Activated CD4-positive, alpha-beta memory T cell treated with anti-CD3 and anti-CD28 coated beads, Interleukin-2, amount 10 ng/mL, durations not matched to agents 7 days and 5 days (primary cell): ENCODE measurements around the gene PRR23B. TPM values are rescaled to one million over a fixed set of nuclear protein-coding genes. Genes with fewer than 3 reads are reported as not detected.

Experiments used
- CTCF ChIA-PET: fragments of 350-600 bp; sonication (Branson Sonifier 250); formaldehyde crosslinking; loops from one replicate; lab custom pipeline; 2021; ENCODE audit warnings: antibody characterized with exemption, inconsistent platforms; lab: Charles Lee
- POLR2A ChIA-PET: fragments of 350-600 bp; sonication (Branson Sonifier 250); formaldehyde crosslinking; loops from one replicate; lab custom pipeline; 2021; ENCODE audit warnings: antibody characterized with exemption; lab: Charles Lee
- DNase-seq: peaks from one replicate; pipeline ENCODE4 v3.0.0-alpha.2; 2020
- H3K27ac Mint-ChIP-seq: one replicate; pipeline ENCODE4 v1.8.0; 2021; ENCODE audit warnings: mild to moderate bottlenecking, mixed read lengths
- H3K27me3 Mint-ChIP-seq: one replicate; pipeline ENCODE4 v1.8.0; 2021; ENCODE audit warnings: mixed read lengths
- H3K36me3 Mint-ChIP-seq: one replicate; pipeline ENCODE4 v1.8.0; 2021; ENCODE audit warnings: low read depth, mixed read lengths
- H3K4me1 Mint-ChIP-seq: one replicate; pipeline ENCODE4 v1.8.0; 2021; ENCODE audit warnings: mixed read lengths
- H3K4me3 Mint-ChIP-seq: one replicate; pipeline ENCODE4 v1.8.0; 2021; ENCODE audit warnings: mild to moderate bottlenecking, mixed read lengths
- H3K9me3 Mint-ChIP-seq: one replicate; pipeline ENCODE4 v1.8.0; 2021; ENCODE audit warnings: mixed read lengths
- total RNA-seq, 2 experiments: library from RNA; stranded (reverse); gene quantifications; one replicate each; pipeline ENCODE4 v1.2.3, GENCODE V29; 2021

Gene PRR23B
- total RNA-seq, 2 experiments from 2014 or later: not detected

GRCh38 chr3:139006051-139006716 lies 14.5 kb downstream of the PRR23B start, which contains the start of gene PRR23A:
Gene PRR23A, minus strand, starts transcription at chr3:139006268. Its CDS starts 0 bp downstream, at chr3:139006268.
- no peak within 1 kb of the TSS for H3K4me3 Mint-ChIP-seq
- POLR2A ChIA-PET: no interaction called here
- CTCF ChIA-PET: no interaction called here
- peaks cover 3% of the 10 kb centered on the region for H3K9me3 Mint-ChIP-seq
- H3K36me3 Mint-ChIP-seq: no peaks in the 10 kb centered on the region
- no peak for DNase-seq
- H3K27me3 Mint-ChIP-seq: no peaks in the 10 kb centered on the region
- H3K4me1 Mint-ChIP-seq: no peaks in the 10 kb centered on the region
- H3K27ac Mint-ChIP-seq: no peak within 1 kb of the TSS

DNA sequence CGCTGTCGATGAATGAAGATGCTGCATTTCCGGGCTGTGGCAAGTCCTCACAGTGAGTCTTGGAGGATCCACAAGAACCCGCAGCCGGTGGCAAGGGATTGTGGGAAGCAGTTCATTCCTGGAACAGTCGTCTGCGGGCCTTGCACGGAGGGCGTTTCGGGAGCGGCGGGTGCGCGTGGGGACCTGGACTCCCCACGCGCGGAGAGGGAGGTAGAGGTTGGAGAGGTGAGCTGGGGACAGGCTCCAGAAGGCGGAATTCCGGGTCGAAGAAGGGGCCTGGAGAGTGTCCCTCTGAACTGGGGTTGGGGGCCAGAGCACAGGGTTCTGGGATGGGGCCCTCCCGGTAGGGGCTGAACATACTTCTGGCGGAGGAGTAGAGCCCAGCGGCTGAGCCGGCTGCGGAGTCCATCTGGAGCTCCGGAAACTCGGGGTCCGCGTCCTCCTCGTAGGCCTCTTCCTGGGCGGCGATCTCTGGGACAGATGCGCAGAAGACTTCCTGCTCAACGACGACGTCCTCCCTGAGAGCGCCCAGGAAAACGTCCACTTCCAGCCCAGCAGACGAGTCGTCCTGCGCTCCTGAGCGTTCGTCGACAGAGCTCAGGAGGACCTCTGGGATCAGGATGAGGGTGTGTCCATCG lies 15.3 kb downstream of the PRR23B start:
- H3K9me3 Mint-ChIP-seq: peaks cover 3% of the 10 kb centered on the region
- H3K27ac Mint-ChIP-seq: no peak overlapping the region
- no peaks in the 10 kb centered on the region for H3K4me1 Mint-ChIP-seq
- H3K36me3 Mint-ChIP-seq: no peaks in the 10 kb centered on the region
- DNase-seq: no peak
- no peaks in the 10 kb centered on the region for H3K27me3 Mint-ChIP-seq
- H3K4me3 Mint-ChIP-seq: no peak overlapping the region
- ChIA-PET CTCF (no interaction called here), POLR2A (no interaction called here)

DNA sequence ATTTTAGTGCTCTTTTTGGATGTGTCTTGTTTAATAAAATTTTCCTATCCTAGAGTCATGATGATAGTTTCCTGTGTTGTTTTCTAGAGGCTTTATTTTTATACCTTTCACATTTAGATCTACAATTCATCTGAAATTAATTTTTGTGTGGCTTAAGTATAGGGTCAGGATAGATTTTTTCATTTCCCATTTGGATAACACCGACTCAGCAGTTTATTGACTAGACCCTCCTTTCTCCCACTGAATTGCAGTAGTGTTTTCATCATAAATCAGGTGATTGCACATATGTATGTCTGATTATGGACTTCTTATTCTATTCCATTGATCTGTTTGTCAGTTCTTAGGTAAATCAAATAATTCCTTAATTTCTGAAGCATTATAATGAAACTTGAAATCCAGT lies 25.0 kb downstream of the PRR23B start:
- no peaks in the 10 kb centered on the region for H3K9me3 Mint-ChIP-seq
- no peaks in the 10 kb centered on the region for H3K36me3 Mint-ChIP-seq
- ChIA-PET CTCF (no interaction called here), POLR2A (no interaction called here)
- H3K4me1 Mint-ChIP-seq: no peaks in the 10 kb centered on the region
- no peak overlapping the region for H3K27ac Mint-ChIP-seq
- H3K27me3 Mint-ChIP-seq: peaks cover 16% of the 10 kb centered on the region
- no peak overlapping the region for H3K4me3 Mint-ChIP-seq
- no peak for DNase-seq

- H3K27me3 Mint-ChIP-seq: peaks cover 6% of the 10 kb centered on the region
Measured at GRCh38 chr3:138987181-138987580, 33.5 kb downstream of the PRR23B start.

GRCh38 chr3:138985932-138986331 lies 34.8 kb downstream of the PRR23B start:
- no peaks in the 10 kb centered on the region for H3K9me3 Mint-ChIP-seq
- ChIA-PET CTCF (no interaction called here), POLR2A (no interaction called here)
- H3K4me1 Mint-ChIP-seq: no peaks in the 10 kb centered on the region
- no peak for DNase-seq
- no peak overlapping the region for H3K4me3 Mint-ChIP-seq
- H3K27ac Mint-ChIP-seq: no peak overlapping the region
- no peaks in the 10 kb centered on the region for H3K36me3 Mint-ChIP-seq
- peaks cover 7% of the 10 kb centered on the region for H3K27me3 Mint-ChIP-seq

More at GRCh38 chr3:138987181-138987580, 33.5 kb downstream of the PRR23B start:
- Mint-ChIP-seq H3K9me3 (no peaks in the 10 kb centered on the region), H3K4me3 (no peak overlapping the region), H3K4me1 (no peaks in the 10 kb centered on the region), H3K36me3 (no peaks in the 10 kb centered on the region), H3K27ac (no peak overlapping the region)
- CTCF ChIA-PET: no interaction called here
- no peak for DNase-seq
- POLR2A ChIA-PET: no interaction called here

DNA sequence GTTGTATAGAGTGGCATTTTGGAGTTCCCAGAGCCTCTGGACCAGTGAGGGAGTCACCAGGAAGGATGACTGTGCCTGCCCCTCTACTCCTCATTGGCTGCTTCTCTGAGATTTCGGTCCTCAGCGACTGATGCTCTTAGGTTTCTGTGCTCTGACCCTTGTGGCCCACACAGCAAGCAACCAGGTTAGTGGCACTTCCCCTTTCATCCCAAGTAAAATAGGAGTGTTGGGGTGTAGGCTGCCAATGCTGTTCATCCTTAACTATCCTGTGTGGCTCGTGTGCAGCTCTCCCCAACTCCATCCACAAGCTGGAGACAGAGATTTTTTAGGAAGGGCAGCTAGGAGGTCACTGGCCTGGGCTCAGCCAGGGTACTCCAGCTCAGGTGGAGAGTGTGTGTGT lies 35.9 kb downstream of the PRR23B start:
- H3K9me3 Mint-ChIP-seq: no peaks in the 10 kb centered on the region
- H3K27me3 Mint-ChIP-seq: peaks cover 10% of the 10 kb centered on the region
- H3K36me3 Mint-ChIP-seq: no peaks in the 10 kb centered on the region
- CTCF ChIA-PET: no interaction called here
- no peak for DNase-seq
- H3K4me3 Mint-ChIP-seq: no peak overlapping the region
- POLR2A ChIA-PET: no interaction called here
- H3K27ac Mint-ChIP-seq: no peak overlapping the region
- H3K4me1 Mint-ChIP-seq: no peaks in the 10 kb centered on the region

GRCh38 chr3:138976047-138976446 lies 44.7 kb downstream of the PRR23B start:
- DNase-seq: no peak
- POLR2A ChIA-PET: no interaction called here
- Mint-ChIP-seq H3K9me3 (no peaks in the 10 kb centered on the region), H3K27me3 (peaks cover 10% of the 10 kb centered on the region), H3K4me3 (no peak overlapping the region), H3K36me3 (no peaks in the 10 kb centered on the region), H3K4me1 (no peaks in the 10 kb centered on the region), H3K27ac (no peak overlapping the region)
- CTCF ChIA-PET: interaction anchor here (0.7 kb wide), 1 partner anchor 35 kb away, joined by 4 read pairs; no protein-coding TSS in a partner anchor

- DNase-seq: no peak
- CTCF ChIA-PET: no interaction called here
Measured at GRCh38 chr3:138975351-138975750, 45.4 kb downstream of the PRR23B start.

DNA sequence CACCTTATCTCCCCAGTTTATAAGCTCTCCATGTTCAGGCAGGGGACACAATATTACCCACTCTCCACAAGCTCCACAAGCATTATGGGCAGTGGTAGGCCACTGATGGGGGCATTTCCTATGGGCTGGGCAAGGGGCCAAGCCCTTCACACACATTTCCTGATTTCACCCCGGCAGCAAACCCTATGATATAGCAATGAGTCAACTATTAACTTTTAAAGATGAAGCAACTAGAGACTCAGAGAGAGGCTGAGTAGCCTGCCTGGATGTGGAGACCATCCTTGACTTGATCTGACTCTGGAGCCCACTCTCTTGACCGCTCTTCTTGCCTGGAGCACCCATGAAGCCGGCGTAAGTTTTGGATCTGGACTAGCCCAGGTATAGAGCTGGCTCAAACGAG lies 46.3 kb downstream of the PRR23B start:
- Mint-ChIP-seq H3K27ac (no peak overlapping the region), H3K4me3 (no peak overlapping the region), H3K9me3 (no peaks in the 10 kb centered on the region), H3K27me3 (peaks cover 6% of the 10 kb centered on the region), H3K36me3 (no peaks in the 10 kb centered on the region), H3K4me1 (no peaks in the 10 kb centered on the region)
- DNase-seq: no peak
- CTCF ChIA-PET: no interaction called here
- POLR2A ChIA-PET: no interaction called here

More at GRCh38 chr3:138975351-138975750, 45.4 kb downstream of the PRR23B start:
- Mint-ChIP-seq H3K4me1 (no peaks in the 10 kb centered on the region), H3K27ac (no peak overlapping the region), H3K27me3 (peaks cover 7% of the 10 kb centered on the region), H3K4me3 (no peak overlapping the region), H3K9me3 (no peaks in the 10 kb centered on the region), H3K36me3 (no peaks in the 10 kb centered on the region)
- POLR2A ChIA-PET: no interaction called here

- CTCF ChIA-PET: interaction anchor here (1.1 to 1.3 kb wide), 2 partner anchors 21 to 37 kb away, joined by 3 to 7 read pairs; no protein-coding TSS in a partner anchor
- DNase-seq: no peak
- H3K9me3 Mint-ChIP-seq: no peaks in the 10 kb centered on the region
- H3K4me3 Mint-ChIP-seq: no peak overlapping the region
- no peaks in the 10 kb centered on the region for H3K36me3 Mint-ChIP-seq
- H3K27me3 Mint-ChIP-seq: peaks cover 6% of the 10 kb centered on the region
- H3K27ac Mint-ChIP-seq: no peak overlapping the region
- H3K4me1 Mint-ChIP-seq: no peaks in the 10 kb centered on the region
- POLR2A ChIA-PET: no interaction called here
Measured at GRCh38 chr3:138972941-138973340, 47.8 kb downstream of the PRR23B start.

GRCh38 chr3:138971766-138972320 lies 48.9 kb downstream of the PRR23B start:
- CTCF ChIA-PET: interaction anchor here (1.3 kb wide), 1 partner anchor 19 kb away, joined by 3 read pairs; no protein-coding TSS in a partner anchor

More at GRCh38 chr3:138971766-138972320, 48.9 kb downstream of the PRR23B start:
- H3K27ac Mint-ChIP-seq: no peak overlapping the region
- no peak overlapping the region for H3K4me3 Mint-ChIP-seq
- no peaks in the 10 kb centered on the region for H3K4me1 Mint-ChIP-seq
- H3K27me3 Mint-ChIP-seq: peaks cover 6% of the 10 kb centered on the region
- no peaks in the 10 kb centered on the region for H3K36me3 Mint-ChIP-seq
- no peaks in the 10 kb centered on the region for H3K9me3 Mint-ChIP-seq
- no peak for DNase-seq
- POLR2A ChIA-PET: no interaction called here
